Testis (tissue), 3 donors: Measurements from ENCODE around the gene AJM1. TPM values are rescaled to one million over a fixed set of nuclear protein-coding genes. Genes with fewer than 3 reads are reported as not detected.

Experiments
- DNase-seq: peaks from one replicate; pipeline ENCODE4 v3.0.0-alpha.2; 2019
- H3K27ac ChIP-seq, 2 donors: fragments of 200-600 bp; sonication (generic); one replicate each; pipeline ENCODE4 v1.5.1; 2019
- H3K27me3 ChIP-seq: fragments of 200-600 bp; sonication (generic); one replicate; pipeline ENCODE4 v1.5.1; 2019
- H3K36me3 ChIP-seq: fragments of 200-600 bp; sonication (generic); one replicate; pipeline ENCODE4 v1.5.1; 2017; ENCODE audit warnings: low read depth; ENCODE audit errors: missing control alignments
- H3K4me1 ChIP-seq: fragments of 200-600 bp; sonication (generic); one replicate; pipeline ENCODE4 v1.5.1; 2019
- H3K4me3 ChIP-seq, 2 donors: fragments of 200-600 bp; sonication (generic); one replicate each; pipeline ENCODE4 v1.5.1; 2017 to 2019
- H3K9me3 ChIP-seq: fragments of 200-600 bp; sonication (generic); one replicate; pipeline ENCODE4 v1.5.1; 2017
- CTCF ChIP-seq, 3 experiments: fragments of 450-650 bp in 2 of 3; fragments of 200-600 bp in 1 of 3; sonication (generic) in 1 of 3; IDR thresholded peaks; one replicate each; pipeline ENCODE4 v1.5.1; 2016 to 2019; ENCODE audit warnings: antibody characterized with exemption in 3 of 3, mild to moderate bottlenecking in 2 of 3, moderate library complexity in 1 of 3
- POLR2A ChIP-seq: fragments of 450-650 bp; IDR thresholded peaks from one replicate; pipeline ENCODE4 v1.6.1; 2017; ENCODE audit warnings: antibody characterized with exemption, mild to moderate bottlenecking, moderate library complexity
- WGBS, 2 donors: methylation state at CpG; one replicate each; pipeline ENCODE4 v1.1.5; 2018; 5-methylcytosine and 5-hydroxymethylcytosine counted together
- intact Hi-C: fragments of 100-400 bp; cut with DNase I; formaldehyde crosslinking; loops from one replicate; pipeline ENCODE4 v1.15.1; 2023; ENCODE audit warnings: low total_unique reads
- polyA plus RNA-seq: library from polyadenylated mRNA; stranded (reverse); fragments of 350-450 nt; fragmentation: Illumina TruSeq; extraction: RNeasy Lipid Tissue Mini Kit (QIAGEN cat#74804); gene quantifications from one replicate; pipeline ENCODE4 v1.2.3, GENCODE V29; 2014; ENCODE audit warnings: low read depth, low replicate concordance; ENCODE audit not compliant: insufficient read depth
- total RNA-seq, 2 donors: library from RNA; depleted of rRNA; stranded (reverse); fragments of >200 nt; gene quantifications; one replicate each; pipeline ENCODE4 v1.2.3, GENCODE V29; 2016

Gene AJM1
- total and polyA plus RNA-seq, 3 donors from 2014 or later, result 4.0 to 24.6 (median 13.1) TPM

DNA sequence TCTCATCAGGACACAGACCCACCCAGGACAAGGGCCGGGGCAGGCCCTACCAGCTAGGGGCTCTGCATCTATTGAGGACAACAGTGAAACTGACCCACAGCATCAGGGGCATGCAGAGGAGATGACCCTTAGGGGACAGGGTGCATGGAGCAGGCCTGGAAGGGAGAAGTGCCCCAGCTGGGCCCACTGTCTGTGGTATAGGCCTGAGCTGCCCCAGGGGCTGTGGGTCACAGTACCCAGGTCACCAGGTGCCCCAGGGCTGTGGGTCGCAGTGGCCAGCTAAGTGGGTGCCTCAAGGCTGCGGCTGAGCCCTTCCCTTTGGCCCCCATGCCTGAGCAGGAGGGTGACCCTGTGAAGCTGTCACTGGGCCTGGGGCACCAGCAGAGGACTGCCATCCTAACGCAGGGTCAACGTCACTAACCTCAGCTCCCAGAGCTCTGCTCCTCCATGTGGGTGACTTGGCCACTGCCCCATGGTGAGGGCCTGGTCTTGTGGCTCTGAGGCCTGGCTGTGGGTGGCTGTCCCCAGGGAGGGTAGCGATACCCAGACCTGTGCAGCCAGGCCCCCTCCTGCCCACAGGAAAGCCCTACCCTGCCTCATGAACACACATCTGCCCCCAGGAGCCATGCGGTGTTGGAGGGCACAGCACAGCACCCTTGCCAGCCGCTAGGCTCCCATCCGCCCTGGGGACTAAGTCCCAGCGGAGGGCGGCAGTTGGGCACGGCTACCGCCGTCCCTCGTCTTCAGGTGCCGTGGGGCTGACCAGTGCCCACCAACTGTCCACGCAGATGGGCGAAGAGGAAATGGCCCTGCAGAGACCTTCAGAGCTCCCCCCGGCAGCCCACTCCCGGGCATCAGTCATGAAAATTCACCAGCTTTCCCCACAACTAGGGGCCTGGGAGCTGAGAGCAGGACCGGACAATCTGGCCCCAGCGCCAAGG lies 18.9 kb downstream of the AJM1 start:
- no peak overlapping the region for H3K4me3 ChIP-seq
- no peaks in the 10 kb centered on the region for H3K9me3 ChIP-seq
- no peak for DNase-seq
- whole genome bisulfite sequencing, 2 donors, result 93% methylated on average over 3 to 22 of the region's 22 CpGs
- TF ChIP-seq CTCF (IDR thresholded peaks at IDR 0.05) (no peak), POLR2A (no peak)
- H3K4me1 ChIP-seq, result peaks cover 15% of the 10 kb centered on the region
- no peaks in the 10 kb centered on the region for H3K27me3 ChIP-seq
- no peak overlapping the region for H3K27ac ChIP-seq
- no peaks in the 10 kb centered on the region for H3K36me3 ChIP-seq
- intact Hi-C loops, result no loop called here

- WGBS, 2 donors, result 88% methylated on average over 24 to 26 of the region's 26 CpGs
- Histone ChIP-seq H3K27ac (no peak overlapping the region), H3K36me3 (no peaks in the 10 kb centered on the region), H3K27me3 (no peaks in the 10 kb centered on the region), H3K9me3 (no peaks in the 10 kb centered on the region), H3K4me1 (peaks cover 18% of the 10 kb centered on the region), H3K4me3 (no peak overlapping the region)
- TF ChIP-seq POLR2A (no peak), CTCF (IDR thresholded peaks at IDR 0.05) (no peak)
- no peak for DNase-seq
- intact Hi-C loops, result no loop called here
Measured at GRCh38 chr9:136861874-136862457, 19.7 kb downstream of the AJM1 start.

DNA sequence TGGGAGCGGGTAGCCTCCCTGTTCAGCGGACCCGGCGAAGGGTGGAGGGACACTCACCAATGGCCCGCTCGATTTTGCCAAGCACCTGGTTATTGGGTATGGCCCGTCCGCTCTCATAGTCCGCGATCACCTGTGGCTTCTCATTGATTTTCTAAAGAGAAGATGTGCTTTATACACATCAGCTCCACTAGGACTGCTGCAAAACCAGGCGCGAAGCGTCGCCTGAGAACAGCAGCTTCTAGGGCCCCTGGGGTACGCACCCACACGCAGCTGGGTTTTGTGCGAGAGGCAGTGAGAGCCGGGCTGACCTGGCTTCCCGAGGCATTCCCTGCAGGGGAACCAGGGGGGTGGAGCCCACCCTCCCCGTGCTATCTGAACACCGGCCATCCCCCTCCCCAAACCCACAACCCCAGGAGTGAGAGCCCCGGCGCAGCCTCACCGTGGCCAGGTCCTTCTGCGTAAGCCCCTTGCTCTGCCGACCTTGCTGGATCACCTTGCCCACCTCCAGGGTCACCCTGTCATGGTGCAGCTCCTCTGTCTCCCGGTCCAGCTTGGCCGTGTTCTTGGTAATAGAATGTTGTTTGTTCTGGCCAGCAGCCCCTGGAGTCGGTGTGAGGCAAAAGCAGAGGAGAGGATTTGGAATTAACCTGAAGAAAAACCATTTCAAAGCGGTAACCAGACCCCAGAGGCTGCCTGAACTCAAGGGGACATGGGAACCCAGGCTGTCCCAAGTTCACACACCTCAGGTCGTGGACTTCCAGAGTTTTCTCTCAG lies 20.8 kb downstream of the AJM1 start:
- no peak for DNase-seq
- no peaks in the 10 kb centered on the region for H3K36me3 ChIP-seq
- no peak for TF ChIP-seq POLR2A
- no peak for TF ChIP-seq CTCF (IDR thresholded peaks at IDR 0.05)
- 83 to 94% methylated on average over 27 to 31 of the region's 31 CpGs for WGBS, 2 donors
- no peak overlapping the region for H3K4me3 ChIP-seq
- H3K4me1 ChIP-seq, result peaks cover 21% of the 10 kb centered on the region
- no peaks in the 10 kb centered on the region for H3K9me3 ChIP-seq
- no peaks in the 10 kb centered on the region for H3K27me3 ChIP-seq
- H3K27ac ChIP-seq, result no peak overlapping the region
- intact Hi-C loops, result no loop called here

DNA sequence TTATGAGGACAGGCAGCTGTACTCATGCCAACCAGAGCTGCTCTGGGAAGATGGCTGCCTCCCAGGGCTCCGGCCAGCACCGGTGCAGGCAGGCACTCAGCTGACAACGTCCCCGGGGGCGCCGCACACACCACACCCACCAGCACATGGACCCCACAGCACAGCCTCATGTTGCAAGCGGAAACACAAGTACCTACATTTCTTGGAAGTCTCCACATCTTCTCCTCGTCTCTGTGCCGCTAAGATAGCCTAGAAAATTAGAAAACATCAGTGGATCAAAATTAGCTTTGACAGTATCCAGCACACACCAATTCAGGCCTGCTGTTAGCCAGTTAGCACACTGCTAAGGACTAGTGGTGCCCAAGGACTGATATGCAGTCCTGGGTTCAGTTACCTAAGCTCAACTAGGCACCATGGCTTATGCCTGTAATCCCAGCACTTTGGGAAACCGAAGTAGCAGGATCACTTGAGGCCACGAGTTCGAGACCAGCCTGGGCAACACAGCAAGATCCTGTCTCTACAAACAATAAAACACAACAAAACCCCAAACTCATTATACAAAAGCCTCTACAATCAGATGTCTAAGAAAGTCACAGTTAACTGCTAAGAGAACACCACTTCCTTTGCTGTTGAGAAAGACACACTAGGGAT lies 21.5 kb downstream of the AJM1 start:
- H3K27me3 ChIP-seq, result no peaks in the 10 kb centered on the region
- H3K27ac ChIP-seq, result no peak overlapping the region
- H3K9me3 ChIP-seq, result no peaks in the 10 kb centered on the region
- TF ChIP-seq POLR2A (no peak), CTCF (IDR thresholded peaks at IDR 0.05) (no peak)
- intact Hi-C loops, result no loop called here
- no peaks in the 10 kb centered on the region for H3K36me3 ChIP-seq
- peaks cover 21% of the 10 kb centered on the region for H3K4me1 ChIP-seq
- 88 to 91% methylated on average over 11 to 12 of the region's 12 CpGs for WGBS, 2 donors
- no peak for DNase-seq
- no peak overlapping the region for H3K4me3 ChIP-seq
